HepG2 (cell line): Measurements from ENCODE around the gene PRSS27. TPM values are rescaled to one million over a fixed set of nuclear protein-coding genes. Genes with fewer than 3 reads are reported as not detected.

Experiments
- ARNTL ChIP-seq: sonication (generic); formaldehyde crosslinking; IDR thresholded peaks from 2 replicates; pipeline ENCODE4 v1.4.0; 2020; ENCODE audit warnings: mild to moderate bottlenecking, missing genetic modification reagents
- ATF5 ChIP-seq: sonication (generic); formaldehyde crosslinking; IDR thresholded peaks from 2 replicates; pipeline ENCODE4 v1.4.0; 2020; ENCODE audit warnings: mild to moderate bottlenecking, low read depth, missing genetic modification reagents
- BRCA1 ChIP-seq: sonication (generic); formaldehyde crosslinking; IDR thresholded peaks from 2 replicates; pipeline ENCODE4 v1.4.0; 2020; ENCODE audit warnings: missing genetic modification reagents
- ESRRA ChIP-seq: sonication (generic); formaldehyde crosslinking; IDR thresholded peaks from 2 replicates; pipeline ENCODE4 v1.5.1; 2020; ENCODE audit warnings: mild to moderate bottlenecking, low read depth, missing genetic modification reagents
- GATAD1 ChIP-seq: IDR thresholded peaks from 2 replicates; pipeline ENCODE4 v1.6.1; 2016; ENCODE audit warnings: missing genetic modification reagents, missing compliant biosample characterization
- HNF1B ChIP-seq: sonication (generic); formaldehyde crosslinking; IDR thresholded peaks from 2 replicates; pipeline ENCODE4 v1.5.1; 2020; ENCODE audit warnings: mild to moderate bottlenecking, moderate library complexity, missing genetic modification reagents
- KDM2A ChIP-seq: sonication (generic); formaldehyde crosslinking; IDR thresholded peaks from 2 replicates; pipeline ENCODE4 v1.4.0; 2020; ENCODE audit warnings: low read depth, missing genetic modification reagents, borderline replicate concordance
- KLF12 ChIP-seq: sonication (generic); formaldehyde crosslinking; IDR thresholded peaks from 2 replicates; pipeline ENCODE4 v1.4.0; 2020; ENCODE audit warnings: missing genetic modification reagents, borderline replicate concordance
- MBD4 ChIP-seq: IDR thresholded peaks from 2 replicates; pipeline ENCODE4 v1.6.1; 2012; ENCODE audit warnings: low read length, inconsistent platforms, borderline replicate concordance
- POLR2AphosphoS5 ChIP-seq: IDR thresholded peaks from 2 replicates; pipeline ENCODE4 v1.6.1; 2012; ENCODE audit warnings: low read depth, low read length
- RARG ChIP-seq: sonication (generic); formaldehyde crosslinking; IDR thresholded peaks from 2 replicates; pipeline ENCODE4 v1.4.0; 2020; ENCODE audit warnings: low read depth, mild to moderate bottlenecking, missing genetic modification reagents
- SMAD1 ChIP-seq: sonication (generic); formaldehyde crosslinking; IDR thresholded peaks from 2 replicates; pipeline ENCODE4 v1.4.0; 2020; ENCODE audit warnings: missing genetic modification reagents, low read depth, mild to moderate bottlenecking, borderline replicate concordance
- SRF ChIP-seq: IDR thresholded peaks from 2 replicates; pipeline ENCODE4 v1.6.1; 2011; ENCODE audit warnings: mild to moderate bottlenecking, low read depth, low read length, moderate library complexity
- TCF7L2 ChIP-seq: IDR thresholded peaks from 2 replicates; pipeline ENCODE4 v1.6.1; 2011; ENCODE audit warnings: mild to moderate bottlenecking, low read depth, low read length, moderate library complexity
- U2AF2 ChIP-seq: fragments of 200-400 bp; formaldehyde crosslinking; IDR thresholded peaks from 2 replicates; pipeline ENCODE4 v1.6.1; 2017; ENCODE audit warnings: low read depth, mild to moderate bottlenecking, low read length
- ZBED4 ChIP-seq: sonication (generic); formaldehyde crosslinking; IDR thresholded peaks from 2 replicates; pipeline ENCODE4 v1.4.0; 2020; ENCODE audit warnings: missing genetic modification reagents, borderline replicate concordance
- ZBTB3 ChIP-seq: sonication (generic); formaldehyde crosslinking; IDR thresholded peaks from 2 replicates; pipeline ENCODE4 v1.4.0; 2020; ENCODE audit warnings: low read depth, mild to moderate bottlenecking, moderate library complexity, missing genetic modification reagents, borderline replicate concordance
- ZNF263 ChIP-seq: sonication (generic); formaldehyde crosslinking; IDR thresholded peaks from 2 replicates; pipeline ENCODE4 v1.4.0; 2020; ENCODE audit warnings: missing genetic modification reagents
- ZNF3 ChIP-seq: IDR thresholded peaks from 2 replicates; pipeline ENCODE4 v1.7.0; 2017; ENCODE audit warnings: inconsistent platforms
- ZNF431 ChIP-seq: sonication (generic); formaldehyde crosslinking; IDR thresholded peaks from 2 replicates; pipeline ENCODE4 v1.9.0; 2022; ENCODE audit warnings: missing genetic modification reagents, low read depth, mild to moderate bottlenecking, borderline replicate concordance
- ZNF674 ChIP-seq: sonication (generic); formaldehyde crosslinking; IDR thresholded peaks from 2 replicates; pipeline ENCODE4 v1.5.0; 2020; ENCODE audit warnings: low read depth, mild to moderate bottlenecking, missing genetic modification reagents
- ZNF883 ChIP-seq: sonication (generic); formaldehyde crosslinking; IDR thresholded peaks from 2 replicates; pipeline ENCODE4 v1.5.1; 2020; ENCODE audit warnings: mild to moderate bottlenecking, missing genetic modification reagents; ENCODE audit errors: not compliant biosample characterization
- polyA plus RNA-seq, 8 experiments: library from polyadenylated mRNA; depleted of rRNA in 3 of 8; stranded (reverse) in 7 of 8; unstranded in 1 of 8; fragments of >200 nt; fragmentation: Illumina TruSeq in 4 of 8; extraction: Trizol in 4 of 8; gene quantifications; 2 replicates each; pipeline versions ENCODE4 v1.2.1 to v1.2.3, GENCODE V29; 2011 to 2016; ENCODE audit warnings: low read depth in 4 of 8, missing spikeins in 1 of 8, mixed read lengths in 1 of 8; ENCODE audit not compliant: insufficient read depth in 1 of 8
- total RNA-seq, 5 experiments: library from RNA; depleted of rRNA; stranded (reverse); fragments of >200 nt; fragmentation: Illumina TruSeq; extraction: Trizol; gene quantifications; 2 replicates each; pipeline ENCODE4 v1.2.3, GENCODE V29; 2016; ENCODE audit warnings: low read depth in 1 of 5

PRSS27 gene
- total and polyA plus RNA-seq, 2 of the 13 experiments (the other 11 are each of a cell fraction or from before 2014, with no cell fraction given) = 0.20 to 0.73 TPM

- TF ChIP-seq SMAD1 (CRISPR knock-in tag) (0 out of 2 replicates have a peak, but pooled peaks have one; percentile 34), POLR2AphosphoS5 (peak; percentile 36), BRCA1 (CRISPR knock-in tag) (peak; percentile 61; the same call in 1 of the 2 replicates), KDM2A (CRISPR knock-in tag) (peak; percentile 94), TCF7L2 (no peak), HNF1B (peak; percentile 90), GATAD1 (CRISPR knock-in tag) (peak; percentile 89), ESRRA (CRISPR knock-in tag) (peak; percentile 47; the same call in 1 of the 2 replicates), ZNF883 (CRISPR knock-in tag) (peak; percentile 83), KLF12 (CRISPR knock-in tag) (peak; percentile 91; the same call in 1 of the 2 replicates), ATF5 (CRISPR knock-in tag) (no peak), ZNF431 (no peak), ZNF3 (CRISPR knock-in tag) (no peak), ZBTB3 (CRISPR knock-in tag) (no peak), ZBED4 (CRISPR knock-in tag) (no peak), MBD4 (no peak), ARNTL (peak; percentile 56; the same call in 1 of the 2 replicates), SRF (no peak), RARG (CRISPR knock-in tag) (peak; percentile 77; the same call in 1 of the 2 replicates), U2AF2 (no peak), ZNF674 (CRISPR knock-in tag) (0 out of 2 replicates have a peak, but pooled peaks have one; percentile 54), ZNF263 (no peak)
Measured at GRCh38 chr16:2752035-2752849, 32.2 kb upstream of the PRSS27 start, which contains the start of gene SRRM2 (continued).
